ENCODE results near the gene MAPKBP1.

Gene MAPKBP1

DNA sequence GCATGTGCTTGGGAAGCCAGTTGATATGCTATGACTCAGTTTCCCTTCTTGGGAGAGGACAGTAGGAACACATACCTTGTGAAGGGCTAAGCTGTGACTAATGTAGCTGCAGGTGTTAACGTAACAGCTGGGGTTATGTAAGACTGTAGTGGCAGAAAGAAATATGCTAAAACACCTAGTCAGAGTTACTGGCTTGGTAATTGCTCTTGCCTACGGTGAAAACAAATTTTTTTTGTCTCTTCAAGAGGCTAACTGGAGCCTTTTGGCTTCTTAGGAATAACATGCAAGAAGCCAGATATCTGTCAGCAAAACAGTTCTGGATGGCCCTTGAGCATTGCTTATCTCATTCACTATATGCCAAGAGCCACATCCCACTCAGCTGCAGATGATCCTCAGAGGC is 1.4 kb downstream of the MAPKBP1 start:
- Mint-ChIP-seq H3K27me3 (no peaks in the 10 kb centered on the region), H3K36me3 (ENCODE audit: low read depth) (peaks cover 34% of the 10 kb centered on the region), H3K9me3 (no peaks in the 10 kb centered on the region), H3K4me1 (ENCODE audit: low read depth) (peaks cover 62% of the 10 kb centered on the region), H3K27ac (peak overlapping the region; percentile 86), H3K4me3 (peak overlapping the region; percentile 98)
- intact Hi-C loops (cut with micrococcal nuclease): loop anchor here (10.0 kb wide), 1 partner anchor 129 kb away; no protein-coding TSS in a partner anchor

DNA sequence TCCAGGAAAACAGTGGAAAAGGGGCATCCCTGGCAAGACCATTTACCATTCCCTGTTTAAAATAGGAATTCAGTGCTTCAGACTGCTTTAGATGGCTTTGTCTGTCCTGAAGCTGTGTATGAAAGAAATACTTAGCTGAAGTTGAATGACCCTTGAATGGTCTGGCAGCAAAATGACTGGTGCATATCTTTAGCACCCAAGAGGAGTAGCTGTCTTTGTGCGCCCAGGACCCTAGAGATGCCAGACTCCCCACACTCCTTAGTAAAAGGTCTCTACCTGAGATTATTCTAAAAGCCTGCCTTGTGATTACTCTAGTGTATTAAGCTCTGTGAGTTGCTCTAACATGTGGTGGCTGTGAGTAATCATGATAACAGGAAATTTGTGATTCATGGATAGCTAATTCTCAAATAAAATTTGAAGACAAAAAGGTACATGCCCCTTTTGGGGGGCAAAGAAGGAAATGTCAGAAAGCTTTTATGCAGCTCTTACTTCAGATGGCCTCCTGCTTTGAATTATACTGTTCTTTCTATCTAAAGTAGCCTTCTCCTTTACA is 3.2 kb downstream of the MAPKBP1 start:
- H3K36me3 Mint-ChIP-seq (ENCODE audit: low read depth): peaks cover 39% of the 10 kb centered on the region
- H3K27ac Mint-ChIP-seq: no peak overlapping the region
- no peaks in the 10 kb centered on the region for H3K27me3 Mint-ChIP-seq
- no peak overlapping the region for H3K4me3 Mint-ChIP-seq
- H3K9me3 Mint-ChIP-seq: no peaks in the 10 kb centered on the region
- H3K4me1 Mint-ChIP-seq (ENCODE audit: low read depth): peaks cover 62% of the 10 kb centered on the region
- intact Hi-C loops (cut with micrococcal nuclease): loop anchor here (10.0 kb wide), 1 partner anchor 127 kb away; no protein-coding TSS in a partner anchor

DNA sequence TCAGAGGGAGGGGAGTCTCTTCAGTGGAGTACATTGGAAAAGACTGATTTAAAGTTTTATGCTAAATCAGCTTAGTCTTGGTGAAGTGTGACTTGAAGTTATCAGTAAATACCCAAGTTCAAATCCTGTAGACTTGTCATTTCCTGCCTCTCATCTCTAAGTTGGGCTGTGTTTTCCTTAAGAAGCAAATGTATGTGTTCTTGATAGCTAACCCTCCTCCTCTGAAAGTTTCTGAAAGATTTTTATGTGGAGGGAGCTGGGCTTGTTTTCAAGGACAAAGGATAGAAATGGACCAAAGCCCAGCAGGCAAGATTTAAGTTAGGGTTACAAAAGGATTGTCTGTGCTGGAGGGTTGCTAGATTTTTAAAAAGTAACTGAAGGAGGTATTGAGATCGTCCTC is 4.2 kb downstream of the MAPKBP1 start:
- no peak overlapping the region for H3K4me3 Mint-ChIP-seq
- intact Hi-C loops (cut with micrococcal nuclease): loop anchor here (10.0 kb wide), 1 partner anchor 126 kb away; no protein-coding TSS in a partner anchor
- no peak overlapping the region for H3K27ac Mint-ChIP-seq
- H3K27me3 Mint-ChIP-seq: no peaks in the 10 kb centered on the region
- H3K9me3 Mint-ChIP-seq: no peaks in the 10 kb centered on the region
- peaks cover 55% of the 10 kb centered on the region for H3K4me1 Mint-ChIP-seq (ENCODE audit: low read depth)
- H3K36me3 Mint-ChIP-seq (ENCODE audit: low read depth): peaks cover 49% of the 10 kb centered on the region

DNA sequence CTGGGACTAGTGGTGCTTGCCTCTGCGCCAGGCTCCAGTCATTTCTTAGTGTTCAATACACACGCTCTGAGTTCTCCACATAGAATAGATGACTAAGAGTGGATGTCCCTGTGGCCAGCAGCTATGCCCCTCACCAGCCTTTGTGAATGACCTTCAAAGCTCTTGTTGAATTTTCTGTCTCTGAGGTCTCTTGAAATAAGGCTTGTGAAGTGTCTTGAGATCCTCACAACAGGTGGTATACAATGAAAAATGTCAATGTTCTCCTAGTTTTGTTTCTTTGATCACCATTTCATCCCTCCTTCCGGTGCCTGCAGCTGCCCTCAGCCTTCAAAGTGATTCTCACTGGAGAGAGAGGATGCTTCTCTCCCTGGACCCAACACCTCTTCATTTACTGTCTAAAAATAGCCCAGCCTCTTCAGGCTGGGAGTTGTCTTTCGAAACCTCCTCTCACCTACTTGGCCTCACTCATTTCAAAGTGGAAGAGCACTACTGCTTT is 5.4 kb downstream of the MAPKBP1 start:
- Mint-ChIP-seq H3K27ac (peak overlapping the region; percentile 3), H3K4me3 (no peak overlapping the region), H3K9me3 (no peaks in the 10 kb centered on the region), H3K36me3 (ENCODE audit: low read depth) (peaks cover 43% of the 10 kb centered on the region), H3K4me1 (ENCODE audit: low read depth) (peaks cover 46% of the 10 kb centered on the region), H3K27me3 (no peaks in the 10 kb centered on the region)
- intact Hi-C loops (cut with micrococcal nuclease): loop anchor here (10.0 kb wide), 1 partner anchor 125 kb away; no protein-coding TSS in a partner anchor

DNA sequence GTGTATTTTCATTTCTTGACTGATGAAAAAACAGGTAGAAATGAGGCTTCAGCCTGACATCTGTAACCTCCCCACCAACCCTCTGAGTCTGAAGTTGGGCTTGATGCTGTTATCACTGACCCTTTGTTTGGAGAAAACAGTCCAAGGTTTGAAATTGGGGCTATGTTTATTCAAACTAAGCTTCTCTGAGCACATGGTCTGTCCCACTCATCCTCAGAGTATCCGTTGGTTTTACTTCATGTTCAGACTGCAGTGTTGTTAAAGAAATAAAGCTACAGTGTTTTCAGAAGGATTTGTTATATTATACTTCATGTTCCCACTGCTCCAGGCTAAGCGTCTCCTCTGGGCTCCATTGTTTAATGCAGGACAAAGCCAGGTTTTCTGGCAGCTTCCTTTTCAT is 6.0 kb downstream of the MAPKBP1 start:
- H3K4me1 Mint-ChIP-seq (ENCODE audit: low read depth): peaks cover 41% of the 10 kb centered on the region
- no peaks in the 10 kb centered on the region for H3K27me3 Mint-ChIP-seq
- peak overlapping the region; percentile 3 for H3K27ac Mint-ChIP-seq
- intact Hi-C loops (cut with micrococcal nuclease): no loop called here
- H3K36me3 Mint-ChIP-seq (ENCODE audit: low read depth): peaks cover 40% of the 10 kb centered on the region
- H3K9me3 Mint-ChIP-seq: no peaks in the 10 kb centered on the region
- H3K4me3 Mint-ChIP-seq: no peak overlapping the region

DNA sequence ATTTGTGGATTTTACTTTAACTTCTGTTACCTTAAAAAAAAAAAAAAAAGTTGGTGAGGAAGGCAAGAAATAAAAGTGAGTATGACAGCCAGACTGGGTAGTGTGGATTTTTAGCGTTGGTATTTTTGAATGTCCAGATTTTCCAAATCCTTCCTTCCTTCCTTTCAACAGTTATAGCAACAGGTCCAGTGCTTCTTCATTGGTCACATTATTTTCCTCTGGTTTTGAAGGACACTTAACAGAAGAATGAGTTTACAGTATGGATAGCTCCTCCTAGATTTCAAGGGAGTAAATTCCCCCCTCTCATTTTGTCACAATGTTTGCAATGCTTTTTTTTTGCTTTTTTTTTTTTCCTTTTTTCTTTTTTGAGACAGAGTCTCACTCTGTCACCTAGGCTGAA is 6.4 kb downstream of the MAPKBP1 start:
- peaks cover 36% of the 10 kb centered on the region for H3K4me1 Mint-ChIP-seq (ENCODE audit: low read depth)
- intact Hi-C loops (cut with micrococcal nuclease): no loop called here

DNA sequence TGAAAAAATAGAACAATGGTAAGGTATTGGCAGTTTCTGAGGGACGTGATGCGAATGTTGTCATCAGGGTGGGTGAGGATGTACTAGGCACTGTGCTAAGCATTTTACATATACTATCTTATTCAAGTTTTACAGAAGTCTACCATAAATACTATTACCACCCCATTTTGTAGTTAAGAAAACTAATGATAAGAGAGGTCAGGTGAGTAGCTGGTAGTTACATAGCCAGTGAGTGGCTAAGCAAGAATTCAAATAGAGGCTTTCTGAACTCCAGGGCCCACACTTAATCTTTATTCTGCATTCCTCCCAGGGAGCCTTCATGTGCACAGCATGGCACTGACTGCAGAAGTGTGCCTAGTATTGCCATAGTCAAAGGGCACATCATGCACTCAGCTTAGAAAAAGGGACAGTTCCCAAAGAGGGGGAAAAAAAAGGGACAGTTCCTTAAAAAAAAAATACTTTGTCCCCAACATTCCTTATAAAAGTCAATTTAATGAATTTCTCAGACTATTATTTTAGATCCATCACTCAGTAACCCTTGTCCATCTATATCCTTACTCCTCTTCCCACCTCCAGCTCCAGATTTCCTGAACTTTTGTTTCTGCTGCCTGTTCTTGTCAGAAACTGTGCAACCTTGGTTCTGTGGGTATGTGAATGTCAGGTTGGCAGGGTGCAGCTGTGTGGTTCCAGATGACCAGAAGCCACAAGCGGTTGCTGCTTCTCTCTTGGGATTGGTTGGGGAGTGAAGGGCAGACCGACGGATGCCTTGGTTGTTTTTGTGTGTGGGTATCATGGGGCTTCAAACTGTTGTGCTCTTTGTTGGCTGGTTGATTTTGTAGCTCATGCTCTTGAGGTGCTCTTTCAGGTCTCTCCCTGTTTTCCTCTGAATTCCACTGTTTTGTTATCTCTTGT is 8.3 kb downstream of the MAPKBP1 start:
- Mint-ChIP-seq H3K36me3 (ENCODE audit: low read depth) (peaks cover 40% of the 10 kb centered on the region), H3K4me3 (no peak overlapping the region), H3K9me3 (no peaks in the 10 kb centered on the region), H3K27ac (no peak overlapping the region), H3K4me1 (ENCODE audit: low read depth) (peaks cover 17% of the 10 kb centered on the region), H3K27me3 (no peaks in the 10 kb centered on the region)
- intact Hi-C loops (cut with micrococcal nuclease): no loop called here

More for the DNA sequence above, 6.4 kb downstream of the MAPKBP1 start:
- peaks cover 40% of the 10 kb centered on the region for H3K36me3 Mint-ChIP-seq (ENCODE audit: low read depth)
- H3K9me3 Mint-ChIP-seq: no peaks in the 10 kb centered on the region
- H3K27ac Mint-ChIP-seq: no peak overlapping the region
- H3K4me3 Mint-ChIP-seq: no peak overlapping the region
- no peaks in the 10 kb centered on the region for H3K27me3 Mint-ChIP-seq

DNA sequence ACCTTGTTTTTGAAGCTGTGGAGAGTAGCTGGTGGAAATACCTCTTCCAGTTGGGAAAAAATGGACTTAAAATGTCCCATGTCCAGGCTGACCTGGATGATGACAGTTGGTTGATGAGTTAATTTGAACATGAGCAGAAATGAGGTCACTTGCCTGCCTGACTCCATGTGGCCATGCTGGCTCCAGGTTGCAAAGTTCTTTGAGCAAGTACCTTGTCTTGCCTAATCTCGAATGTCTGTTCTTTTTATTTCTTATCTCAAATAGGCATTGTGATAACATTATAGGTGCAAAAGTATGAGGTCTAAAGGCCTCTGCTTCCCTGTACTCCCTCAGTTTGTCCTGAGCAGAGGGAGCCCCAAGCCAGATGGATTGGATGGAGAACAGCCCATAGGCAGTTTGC is 9.0 kb downstream of the MAPKBP1 start:
- Mint-ChIP-seq H3K27me3 (no peaks in the 10 kb centered on the region), H3K4me3 (no peak overlapping the region), H3K4me1 (ENCODE audit: low read depth) (peaks cover 14% of the 10 kb centered on the region), H3K27ac (no peak overlapping the region), H3K9me3 (no peaks in the 10 kb centered on the region), H3K36me3 (ENCODE audit: low read depth) (peaks cover 40% of the 10 kb centered on the region)
- intact Hi-C loops (cut with micrococcal nuclease): no loop called here

DNA sequence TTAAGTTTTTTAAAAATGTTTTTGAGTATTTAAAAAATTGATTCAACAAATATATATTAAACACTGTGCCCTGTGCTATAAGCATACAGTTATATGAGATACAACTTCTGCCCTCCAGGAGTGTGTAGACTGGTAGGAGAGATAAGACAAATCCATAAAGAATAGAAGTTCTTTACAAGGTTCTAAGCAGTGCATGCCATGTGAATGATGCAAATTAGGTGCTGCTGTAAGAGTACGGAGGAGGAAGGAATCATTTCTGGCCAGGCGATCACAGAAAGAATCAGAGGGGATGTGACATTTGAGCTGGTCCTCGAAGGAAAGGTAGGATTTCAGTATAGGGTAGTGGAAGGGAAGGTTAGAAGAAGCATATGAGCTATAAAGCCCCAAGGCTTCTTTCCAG is 14.0 kb downstream of the MAPKBP1 start:
- Mint-ChIP-seq H3K4me3 (no peak overlapping the region), H3K27ac (no peak overlapping the region), H3K4me1 (ENCODE audit: low read depth) (peaks cover 30% of the 10 kb centered on the region), H3K27me3 (no peaks in the 10 kb centered on the region), H3K9me3 (no peaks in the 10 kb centered on the region), H3K36me3 (ENCODE audit: low read depth) (peaks cover 11% of the 10 kb centered on the region)
- intact Hi-C loops (cut with micrococcal nuclease): no loop called here

DNA sequence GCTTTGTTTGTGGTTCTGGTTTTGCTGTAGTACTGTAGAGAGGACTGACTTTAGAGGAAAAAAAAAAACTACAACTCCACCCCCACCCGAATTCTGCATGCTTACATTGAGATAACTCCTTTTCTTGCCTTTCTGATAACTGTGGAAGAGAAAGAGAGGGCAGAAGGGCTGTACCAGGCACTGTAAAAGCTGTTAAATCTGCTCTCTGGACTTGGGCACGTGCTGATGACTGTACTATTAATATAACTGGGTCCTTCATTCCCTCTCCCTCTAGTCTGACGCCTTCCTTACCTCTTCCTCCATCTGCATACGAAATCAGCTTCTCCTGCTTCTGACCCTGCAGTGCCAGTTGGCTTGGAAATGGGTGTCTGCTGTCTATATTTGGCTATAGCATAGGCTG is 15.0 kb downstream of the MAPKBP1 start:
- Mint-ChIP-seq H3K27me3 (no peaks in the 10 kb centered on the region), H3K4me3 (no peak overlapping the region), H3K4me1 (ENCODE audit: low read depth) (peaks cover 30% of the 10 kb centered on the region), H3K27ac (no peak overlapping the region), H3K9me3 (no peaks in the 10 kb centered on the region), H3K36me3 (ENCODE audit: low read depth) (peaks cover 9% of the 10 kb centered on the region)
- intact Hi-C loops (cut with micrococcal nuclease): no loop called here

DNA sequence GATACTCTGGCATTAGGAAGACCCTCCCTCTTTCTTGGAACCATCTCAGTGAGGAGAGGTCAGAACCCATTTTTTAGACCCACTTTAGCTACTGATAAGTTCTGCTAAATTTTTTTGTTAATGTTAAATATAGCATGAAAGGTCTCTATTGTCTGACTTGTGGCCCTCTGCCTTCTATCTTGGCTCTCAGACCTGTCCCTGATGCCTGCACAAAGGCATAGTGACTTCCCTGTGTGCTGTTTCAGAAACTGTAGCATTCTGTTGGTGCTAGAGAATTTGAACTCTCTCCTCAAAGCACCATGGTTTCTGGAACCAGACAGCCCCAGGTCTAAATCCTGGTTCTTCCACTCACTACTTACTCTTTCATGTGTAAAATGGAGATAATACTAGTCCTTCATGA is 15.4 kb downstream of the MAPKBP1 start:
- no peaks in the 10 kb centered on the region for H3K9me3 Mint-ChIP-seq
- no peak overlapping the region for H3K27ac Mint-ChIP-seq
- peaks cover 9% of the 10 kb centered on the region for H3K36me3 Mint-ChIP-seq (ENCODE audit: low read depth)
- intact Hi-C loops (cut with micrococcal nuclease): no loop called here
- H3K4me1 Mint-ChIP-seq (ENCODE audit: low read depth): peaks cover 30% of the 10 kb centered on the region
- no peaks in the 10 kb centered on the region for H3K27me3 Mint-ChIP-seq
- no peak overlapping the region for H3K4me3 Mint-ChIP-seq

DNA sequence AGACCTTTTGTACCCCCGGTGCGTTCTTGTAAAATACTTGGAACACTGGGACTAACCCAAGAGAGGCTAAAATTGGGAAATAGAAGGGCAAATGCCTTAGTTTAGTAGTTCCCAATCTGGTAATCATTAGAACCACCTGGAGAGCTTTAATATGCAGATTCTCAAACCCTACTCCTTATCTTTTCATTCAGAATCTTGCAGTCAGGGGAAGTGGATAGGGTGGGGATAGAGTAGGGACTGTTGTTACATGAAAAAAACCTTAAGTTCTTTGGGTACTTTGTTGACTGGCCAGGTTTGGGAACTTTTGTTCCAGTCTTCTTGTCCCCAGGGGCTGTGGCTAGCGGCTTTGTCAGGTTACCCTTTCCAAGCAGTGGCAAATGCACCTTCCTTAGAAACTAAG is 15.9 kb downstream of the MAPKBP1 start:
- Mint-ChIP-seq H3K36me3 (ENCODE audit: low read depth) (peaks cover 9% of the 10 kb centered on the region), H3K4me1 (ENCODE audit: low read depth) (peaks cover 30% of the 10 kb centered on the region), H3K27me3 (no peaks in the 10 kb centered on the region), H3K27ac (no peak overlapping the region), H3K4me3 (no peak overlapping the region), H3K9me3 (no peaks in the 10 kb centered on the region)
- intact Hi-C loops (cut with micrococcal nuclease): no loop called here

DNA sequence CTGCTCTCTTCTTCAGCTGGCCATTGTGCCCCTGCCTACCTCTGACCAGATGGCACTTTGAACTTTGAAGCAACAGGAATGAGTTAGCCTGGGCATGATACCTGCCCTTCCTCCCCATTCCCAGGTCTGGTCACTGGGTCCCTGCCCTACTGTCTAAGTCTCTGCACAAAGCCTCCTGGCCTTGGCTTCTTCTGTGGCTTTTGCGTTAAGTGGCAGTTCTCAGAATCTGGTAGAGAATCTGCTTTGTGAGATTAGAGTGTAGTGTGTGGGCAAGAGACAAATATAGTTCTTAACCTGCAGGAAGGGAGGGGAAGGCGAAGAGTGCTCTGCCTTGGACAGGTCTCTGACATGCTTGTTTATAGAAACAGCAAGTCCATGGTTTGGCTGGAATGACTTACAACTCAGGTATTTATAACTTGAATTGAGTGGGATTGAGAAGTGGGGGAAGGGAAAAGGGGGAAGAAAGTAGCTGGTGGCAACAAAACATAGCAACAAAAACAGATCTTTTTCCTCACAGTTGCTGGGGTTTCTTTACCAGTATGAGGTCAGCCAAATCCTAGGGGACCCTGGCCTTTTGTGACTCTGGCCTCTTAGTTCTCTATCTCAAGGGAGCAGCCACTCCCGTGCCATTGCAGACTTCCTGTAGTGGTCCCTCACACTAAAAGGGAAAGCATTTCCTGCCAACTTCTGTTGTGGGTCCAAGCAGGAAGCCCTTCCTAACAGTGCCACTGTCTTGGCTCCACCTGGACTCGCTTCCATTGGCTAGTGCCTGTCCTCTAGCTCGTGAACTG is 16.7 kb downstream of the MAPKBP1 start:
- Mint-ChIP-seq H3K4me3 (no peak overlapping the region), H3K9me3 (no peaks in the 10 kb centered on the region), H3K36me3 (ENCODE audit: low read depth) (peaks cover 9% of the 10 kb centered on the region), H3K4me1 (ENCODE audit: low read depth) (peaks cover 32% of the 10 kb centered on the region), H3K27ac (no peak overlapping the region), H3K27me3 (no peaks in the 10 kb centered on the region)
- intact Hi-C loops (cut with micrococcal nuclease): no loop called here

DNA sequence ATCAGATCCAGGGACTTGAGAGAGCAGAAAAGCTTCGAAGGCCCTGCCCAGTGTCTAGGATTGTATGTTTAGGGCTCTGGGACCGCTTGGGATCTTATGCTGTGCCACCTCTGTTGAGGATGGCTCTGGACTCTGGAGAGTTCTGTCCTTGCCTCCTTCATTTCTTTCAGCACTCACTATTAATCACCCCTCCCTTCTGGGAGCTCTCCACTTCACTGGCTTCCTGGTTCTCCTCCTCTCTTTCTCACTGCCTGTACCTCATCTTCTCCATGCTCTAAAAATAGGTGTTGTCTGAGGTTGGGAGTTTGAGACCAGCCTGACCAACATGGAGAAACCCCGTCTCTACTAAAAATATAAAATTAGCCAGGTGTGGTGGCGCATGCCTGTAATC is 17.3 kb downstream of the MAPKBP1 start:
- no peak overlapping the region for H3K27ac Mint-ChIP-seq
- no peak overlapping the region for H3K4me3 Mint-ChIP-seq
- H3K36me3 Mint-ChIP-seq (ENCODE audit: low read depth): peaks cover 9% of the 10 kb centered on the region
- intact Hi-C loops (cut with micrococcal nuclease): no loop called here
- peaks cover 35% of the 10 kb centered on the region for H3K4me1 Mint-ChIP-seq (ENCODE audit: low read depth)
- no peaks in the 10 kb centered on the region for H3K27me3 Mint-ChIP-seq
- no peaks in the 10 kb centered on the region for H3K9me3 Mint-ChIP-seq

Measured in dendritic cell treated with granulocyte-macrophage colony-stimulating factor and Interleukin-4, amounts not matched to agents 40 ng/mL and 50 ng/mL, for 4 days (primary cell).